VCaP (cell line): Measurements from ENCODE around the gene CORO2A.

Source experiments
- H3K27ac ChIP-seq: fragments of 450-650 bp; 2 replicates; pipeline ENCODE4 v1.5.1; 2017
- TF ChIP-seq, protein P1 (sequence below): fragments of 450-650 bp; conservative IDR thresholded peaks from 2 replicates; pipeline ENCODE4 v1.5.1; 2017; ENCODE audit warnings: mild to moderate bottlenecking, moderate library complexity

CORO2A gene

GRCh38 chr9:98185021-98185567 is 7.3 kb downstream of the CORO2A start:
- no peak overlapping the region for H3K27ac ChIP-seq
- TF ChIP-seq, protein P1, sequence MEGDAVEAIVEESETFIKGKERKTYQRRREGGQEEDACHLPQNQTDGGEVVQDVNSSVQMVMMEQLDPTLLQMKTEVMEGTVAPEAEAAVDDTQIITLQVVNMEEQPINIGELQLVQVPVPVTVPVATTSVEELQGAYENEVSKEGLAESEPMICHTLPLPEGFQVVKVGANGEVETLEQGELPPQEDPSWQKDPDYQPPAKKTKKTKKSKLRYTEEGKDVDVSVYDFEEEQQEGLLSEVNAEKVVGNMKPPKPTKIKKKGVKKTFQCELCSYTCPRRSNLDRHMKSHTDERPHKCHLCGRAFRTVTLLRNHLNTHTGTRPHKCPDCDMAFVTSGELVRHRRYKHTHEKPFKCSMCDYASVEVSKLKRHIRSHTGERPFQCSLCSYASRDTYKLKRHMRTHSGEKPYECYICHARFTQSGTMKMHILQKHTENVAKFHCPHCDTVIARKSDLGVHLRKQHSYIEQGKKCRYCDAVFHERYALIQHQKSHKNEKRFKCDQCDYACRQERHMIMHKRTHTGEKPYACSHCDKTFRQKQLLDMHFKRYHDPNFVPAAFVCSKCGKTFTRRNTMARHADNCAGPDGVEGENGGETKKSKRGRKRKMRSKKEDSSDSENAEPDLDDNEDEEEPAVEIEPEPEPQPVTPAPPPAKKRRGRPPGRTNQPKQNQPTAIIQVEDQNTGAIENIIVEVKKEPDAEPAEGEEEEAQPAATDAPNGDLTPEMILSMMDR, result no peak

GRCh38 chr9:98184326-98184725 is 8.1 kb downstream of the CORO2A start:
- TF ChIP-seq, protein P1, result no peak
- H3K27ac ChIP-seq, result no peak overlapping the region

DNA sequence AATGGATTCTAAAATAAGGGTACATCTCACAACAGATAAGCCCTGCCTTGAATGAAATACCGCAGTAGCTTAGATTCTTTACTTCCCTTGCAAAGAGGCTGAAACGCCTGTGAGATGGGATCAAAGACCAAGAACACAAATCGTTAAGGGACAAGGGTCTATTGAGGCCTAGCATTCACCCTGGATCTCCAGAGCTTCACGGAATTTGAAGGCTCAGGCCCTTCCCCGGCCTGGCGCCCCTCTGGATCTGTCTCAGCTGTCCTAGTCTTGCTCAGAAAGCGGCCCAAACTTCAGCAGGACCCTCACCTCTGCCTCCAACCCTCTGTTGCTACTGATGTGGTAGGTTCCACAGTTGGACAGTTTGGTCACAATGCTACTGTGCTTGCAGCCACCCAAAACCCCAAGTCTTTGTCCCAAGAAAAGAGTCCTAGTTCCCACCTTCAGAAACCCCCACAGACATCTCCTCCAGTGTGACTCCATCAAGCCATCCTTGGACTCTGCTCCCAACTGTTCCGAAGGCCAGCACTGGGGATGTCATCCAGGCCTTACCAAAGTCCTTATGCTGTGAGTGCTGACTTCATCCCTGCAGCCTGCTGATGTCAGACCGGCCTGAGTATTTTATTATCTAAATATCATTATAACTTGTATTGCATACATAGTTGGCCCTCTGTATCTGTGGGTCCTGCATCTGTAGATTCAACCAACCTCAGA is 9.4 kb downstream of the CORO2A start:
- TF ChIP-seq, protein P1, result no peak
- no peak overlapping the region for H3K27ac ChIP-seq

GRCh38 chr9:98182069-98182820 is 10.2 kb downstream of the CORO2A start:
- no peak overlapping the region for H3K27ac ChIP-seq
- TF ChIP-seq, protein P1, result no peak

DNA sequence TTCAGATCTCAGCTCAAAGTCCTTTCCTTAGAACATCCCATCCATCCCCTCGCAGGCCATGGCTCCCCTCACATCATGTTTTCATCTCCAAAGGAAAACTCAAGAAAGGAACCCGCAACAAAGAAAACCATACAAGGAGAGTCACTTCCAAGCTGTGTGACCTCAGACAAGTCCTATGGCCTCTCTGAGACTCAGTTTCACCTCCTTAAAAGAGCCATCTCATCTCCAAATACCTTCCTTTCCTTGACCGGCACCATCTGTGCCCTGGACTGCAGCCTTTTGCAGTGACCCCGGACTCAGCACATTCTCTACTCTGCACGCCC is 10.7 kb downstream of the CORO2A start:
- H3K27ac ChIP-seq, result no peak overlapping the region
- TF ChIP-seq, protein P1, result no peak

DNA sequence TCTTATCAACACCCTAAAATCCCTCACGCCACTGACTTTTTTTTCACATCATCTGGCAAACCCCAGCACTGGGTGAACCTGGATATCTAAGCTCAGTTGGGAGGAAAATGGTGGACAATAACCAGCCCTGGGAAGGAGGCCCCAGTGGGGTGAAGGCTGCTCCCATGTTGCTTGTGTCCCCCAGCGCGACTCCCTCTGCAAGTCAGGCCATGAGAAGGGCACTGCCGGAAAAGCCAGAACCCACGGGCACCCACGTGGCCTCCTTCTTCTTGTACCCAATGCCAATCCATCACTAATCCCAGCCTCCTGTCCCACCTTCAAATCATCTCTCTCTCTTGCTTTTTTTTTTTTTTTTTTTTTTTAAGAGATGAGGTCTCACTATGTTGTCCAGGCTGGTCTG is 11.4 kb downstream of the CORO2A start:
- TF ChIP-seq, protein P1, result no peak
- no peak overlapping the region for H3K27ac ChIP-seq

- H3K27ac ChIP-seq, result peak overlapping the region; percentile 25; the same call in 1 of the 2 replicates
- TF ChIP-seq, protein P1, result no peak
Measured at GRCh38 chr9:98178874-98179850, 13.3 kb downstream of the CORO2A start.
